Osteoblast (primary cell): ENCODE measurements around the gene SINHCAF. TPM values are rescaled to one million over a fixed set of nuclear protein-coding genes. Genes with fewer than 3 reads are reported as not detected.

Experiments
- DNase-seq: peaks from one replicate; pipeline ENCODE4 v3.0.0; 2011; ENCODE audit warnings: low spot score, mixed read lengths; ENCODE audit not compliant: insufficient read length; ENCODE audit errors: missing footprints
- H2AFZ ChIP-seq: 2 replicates; pipeline ENCODE4 v1.6.0; 2011; ENCODE audit warnings: mild to moderate bottlenecking, low read length
- H3K27ac ChIP-seq: 2 replicates; pipeline ENCODE4 v1.5.1; 2011; ENCODE audit warnings: mild to moderate bottlenecking, low read depth, low read length, moderate library complexity
- H3K27me3 ChIP-seq: 2 replicates; pipeline ENCODE4 v1.6.0; 2012; ENCODE audit warnings: mild to moderate bottlenecking, control low read depth, inconsistent platforms, low read length, moderate library complexity; ENCODE audit not compliant: insufficient read depth
- H3K36me3 ChIP-seq: 2 replicates; pipeline ENCODE4 v1.5.1; 2011; ENCODE audit warnings: mild to moderate bottlenecking, low read length, control low read depth, moderate library complexity; ENCODE audit not compliant: insufficient read depth
- H3K4me1 ChIP-seq: 2 replicates; pipeline ENCODE4 v1.5.1; 2011; ENCODE audit warnings: mild to moderate bottlenecking, low read length, control low read depth, moderate library complexity; ENCODE audit not compliant: insufficient read depth
- H3K4me2 ChIP-seq: 2 replicates; pipeline ENCODE4 v1.6.0; 2011; ENCODE audit warnings: mild to moderate bottlenecking, low read length; ENCODE audit not compliant: insufficient read depth
- H3K4me3 ChIP-seq: fragments of 200-600 bp; sonication (generic); 3 replicates; pipeline ENCODE4 v1.5.1; 2012; ENCODE audit warnings: mild to moderate bottlenecking, low read length, inconsistent platforms; ENCODE audit not compliant: insufficient read depth
- H3K79me2 ChIP-seq: 2 replicates; pipeline ENCODE4 v1.6.0; 2012; ENCODE audit warnings: mild to moderate bottlenecking, low read length, control low read depth, inconsistent platforms; ENCODE audit not compliant: insufficient read depth
- H3K9me3 ChIP-seq: 2 replicates; pipeline ENCODE4 v1.5.1; 2011; ENCODE audit warnings: low read depth, low read length, control low read depth
- H4K20me1 ChIP-seq: 2 replicates; pipeline ENCODE4 v1.6.0; 2012; ENCODE audit warnings: mild to moderate bottlenecking, low read length, control low read depth; ENCODE audit not compliant: insufficient read depth
- CTCF ChIP-seq: IDR thresholded peaks from 2 replicates; pipeline ENCODE4 v1.5.1; 2011; ENCODE audit warnings: mild to moderate bottlenecking, low read depth, low read length, moderate library complexity; ENCODE audit errors: extremely low read depth
- total RNA-seq: library from RNA; depleted of rRNA; stranded (reverse); fragments of >200 nt; gene quantifications from 2 replicates; pipeline ENCODE4 v1.2.3, GENCODE V29; 2012

The SINHCAF gene
- total RNA-seq, 1 donor = 11.2 TPM

- no peak for DNase-seq
- Histone ChIP-seq H3K27me3 (no peaks in the 10 kb centered on the region), H3K79me2 (peaks cover 58% of the 10 kb centered on the region), H3K36me3 (no peaks in the 10 kb centered on the region), H3K4me3 (no peak overlapping the region), H3K9me3 (no peaks in the 10 kb centered on the region), H3K4me2 (no peak overlapping the region), H2AFZ (no peak overlapping the region), H3K4me1 (no peaks in the 10 kb centered on the region), H4K20me1 (peaks cover 14% of the 10 kb centered on the region), H3K27ac (no peak overlapping the region)
- TF ChIP-seq CTCF = no peak
These were observed 14.2 kb downstream of the SINHCAF start for GRCh38 chr12:31311634-31312258.

GRCh38 chr12:31310488-31310887, 15.5 kb downstream of the SINHCAF start:
- Histone ChIP-seq H3K79me2 (peaks cover 55% of the 10 kb centered on the region), H3K27me3 (no peaks in the 10 kb centered on the region), H3K27ac (no peak overlapping the region), H3K4me3 (no peak overlapping the region), H3K36me3 (no peaks in the 10 kb centered on the region), H3K4me1 (no peaks in the 10 kb centered on the region), H2AFZ (no peak overlapping the region), H3K4me2 (no peak overlapping the region), H4K20me1 (peaks cover 14% of the 10 kb centered on the region), H3K9me3 (no peaks in the 10 kb centered on the region)
- TF ChIP-seq CTCF = no peak
- DNase-seq = no peak

GRCh38 chr12:31309279-31309678, 16.7 kb downstream of the SINHCAF start:
- peaks cover 45% of the 10 kb centered on the region for H3K79me2 ChIP-seq
- peaks cover 5% of the 10 kb centered on the region for H3K36me3 ChIP-seq
- H2AFZ ChIP-seq = no peak overlapping the region
- H3K4me1 ChIP-seq = no peaks in the 10 kb centered on the region
- H4K20me1 ChIP-seq = peaks cover 14% of the 10 kb centered on the region
- H3K4me2 ChIP-seq = no peak overlapping the region
- no peak for DNase-seq
- no peak for TF ChIP-seq CTCF
- no peak overlapping the region for H3K27ac ChIP-seq
- no peaks in the 10 kb centered on the region for H3K9me3 ChIP-seq
- no peak overlapping the region for H3K4me3 ChIP-seq
- no peaks in the 10 kb centered on the region for H3K27me3 ChIP-seq

GRCh38 chr12:31308116-31308515, 17.8 kb downstream of the SINHCAF start:
- Histone ChIP-seq H3K79me2 (peaks cover 42% of the 10 kb centered on the region), H3K27ac (no peak overlapping the region), H2AFZ (no peak overlapping the region), H3K4me2 (no peak overlapping the region), H3K4me1 (no peaks in the 10 kb centered on the region), H3K9me3 (no peaks in the 10 kb centered on the region), H4K20me1 (peaks cover 14% of the 10 kb centered on the region), H3K36me3 (peaks cover 5% of the 10 kb centered on the region), H3K27me3 (no peaks in the 10 kb centered on the region), H3K4me3 (no peak overlapping the region)
- DNase-seq = no peak
- TF ChIP-seq CTCF = no peak
